A673 (cell line): ENCODE measurements around the gene MEF2A. TPM values are rescaled to one million over a fixed set of nuclear protein-coding genes. Genes with fewer than 3 reads are reported as not detected.

Source experiments
- BruUV-seq: library from RNA; stranded (reverse); fragments of 400-500 nt; replicated peaks from 2 replicates; lab custom pipeline; 2021; lab: Mats Ljungman, UMichigan
- CTCF ChIA-PET: fragments of 300-600 bp; sonication (Branson Sonifier 250); formaldehyde crosslinking; loops from one replicate; lab custom pipeline; 2022; ENCODE audit warnings: antibody characterized with exemption; lab: Charles Lee
- POLR2A ChIA-PET: fragments of 300-600 bp; sonication (Branson Sonifier 250); formaldehyde crosslinking; loops from one replicate; lab custom pipeline; 2022; ENCODE audit warnings: antibody characterized with exemption; ENCODE audit not compliant: low non-redundant PET; lab: Charles Lee
- DNase-seq: peaks from one replicate; pipeline ENCODE4 v3.0.0-alpha.2; 2015; ENCODE audit warnings: low spot score
- H3K27ac ChIP-seq: fragments of 200-600 bp; sonication (generic); 2 replicates; pipeline ENCODE4 v1.5.1; 2016; ENCODE audit warnings: mixed run types, low read depth, mild to moderate bottlenecking, mixed read lengths, antibody characterized with exemption, low read length; ENCODE audit not compliant: poor library complexity, severe bottlenecking
- H3K27me3 ChIP-seq: fragments of 200-600 bp; sonication (generic); replicated peaks from 2 replicates; pipeline ENCODE4 v1.6.1; 2017; ENCODE audit warnings: mixed run types, low read depth, mild to moderate bottlenecking, mixed read lengths, antibody characterized with exemption, low read length; ENCODE audit not compliant: insufficient read depth, poor library complexity
- H3K36me3 ChIP-seq: fragments of 200-600 bp; sonication (generic); 2 replicates; pipeline ENCODE4 v1.6.1; 2016; ENCODE audit warnings: mixed run types, mild to moderate bottlenecking, mixed read lengths, antibody characterized with exemption, low read length; ENCODE audit not compliant: insufficient read depth, poor library complexity, severe bottlenecking
- H3K4me1 ChIP-seq: fragments of 200-600 bp; sonication (generic); 2 replicates; pipeline ENCODE4 v1.6.1; 2017; ENCODE audit warnings: mixed run types, mild to moderate bottlenecking, mixed read lengths, antibody characterized with exemption, low read length; ENCODE audit not compliant: insufficient read depth, poor library complexity, severe bottlenecking
- H3K4me3 ChIP-seq: fragments of 200-600 bp; sonication (generic); 2 replicates; pipeline ENCODE4 v1.5.1; 2016; ENCODE audit warnings: low read depth, mixed run types, mild to moderate bottlenecking, mixed read lengths, low read length; ENCODE audit not compliant: poor library complexity, severe bottlenecking
- H3K9me3 ChIP-seq: fragments of 200-600 bp; sonication (generic); 2 replicates; pipeline ENCODE4 v1.6.1; 2016; ENCODE audit warnings: mixed run types, low read depth, mild to moderate bottlenecking, mixed read lengths, antibody characterized with exemption, low read length; ENCODE audit not compliant: poor library complexity, severe bottlenecking
- CTCF ChIP-seq: fragments of 300-800, 200-600 bp; sonication (generic); conservative IDR thresholded peaks from 2 replicates; pipeline ENCODE4 v1.5.1; 2017; ENCODE audit warnings: low read depth, mild to moderate bottlenecking, antibody characterized with exemption, low read length, moderate library complexity, mixed read lengths
- EZH2 ChIP-seq: fragments of 200-600 bp; sonication (generic); IDR thresholded peaks from 2 replicates; pipeline ENCODE4 v1.6.1; 2017; ENCODE audit warnings: borderline replicate concordance, low read depth, mild to moderate bottlenecking, mixed read lengths, antibody characterized with exemption, low read length; ENCODE audit not compliant: poor library complexity, severe bottlenecking
- intact Hi-C: fragments of 100-400 bp; cut with micrococcal nuclease; formaldehyde crosslinking; loops from one replicate; pipeline ENCODE4 v1.10.0; 2022; ENCODE audit not compliant: unreplicated experiment
- total RNA-seq: library from RNA; stranded (reverse); gene quantifications from 2 replicates; pipeline ENCODE4 v1.2.3, GENCODE V29; 2021

The MEF2A gene
- total RNA-seq, 1 experiment from 2014 or later = 26.4 TPM

- POLR2A ChIA-PET = no interaction called here
- Histone ChIP-seq H3K4me1 (peaks cover 8% of the 10 kb centered on the region), H3K9me3 (no peaks in the 10 kb centered on the region), H3K27ac (no peak overlapping the region), H3K27me3 (no peaks in the 10 kb centered on the region), H3K4me3 (no peak overlapping the region), H3K36me3 (no peaks in the 10 kb centered on the region)
- CTCF ChIA-PET = no interaction called here
- no peak for TF ChIP-seq CTCF
- TF ChIP-seq EZH2 = no peak
- intact Hi-C loops = no loop called here
- no TSS peak for BruUV-seq
- no peak for DNase-seq
These were observed 40.9 kb downstream of the MEF2A start for GRCh38 chr15:99606646-99607045.

- intact Hi-C loops = no loop called here
These were observed 47.7 kb downstream of the MEF2A start for GRCh38 chr15:99613481-99613880.

GRCh38 chr15:99613887-99614647 lies 48.3 kb downstream of the MEF2A start:
- POLR2A ChIA-PET = no interaction called here
- intact Hi-C loops = no loop called here

More at GRCh38 chr15:99613481-99613880, 47.7 kb downstream of the MEF2A start:
- BruUV-seq = no TSS peak
- TF ChIP-seq EZH2 = no peak
- TF ChIP-seq CTCF = no peak
- ChIA-PET CTCF (no interaction called here), POLR2A (no interaction called here)
- Histone ChIP-seq H3K9me3 (no peaks in the 10 kb centered on the region), H3K4me1 (peaks cover 13% of the 10 kb centered on the region), H3K4me3 (no peak overlapping the region), H3K27me3 (no peaks in the 10 kb centered on the region), H3K27ac (no peak overlapping the region), H3K36me3 (no peaks in the 10 kb centered on the region)
- no peak for DNase-seq

More at GRCh38 chr15:99613887-99614647, 48.3 kb downstream of the MEF2A start:
- DNase-seq = no peak
- H3K36me3 ChIP-seq = no peaks in the 10 kb centered on the region
- no peak overlapping the region for H3K4me3 ChIP-seq
- TF ChIP-seq CTCF = no peak
- no peak for TF ChIP-seq EZH2
- BruUV-seq = no TSS peak
- no peaks in the 10 kb centered on the region for H3K9me3 ChIP-seq
- H3K27ac ChIP-seq = peak overlapping the region; percentile 33
- CTCF ChIA-PET = no interaction called here
- H3K4me1 ChIP-seq = peaks cover 17% of the 10 kb centered on the region
- no peaks in the 10 kb centered on the region for H3K27me3 ChIP-seq
